HepG2 (cell line): ENCODE measurements around the gene LEPROT. TPM values are rescaled to one million over a fixed set of nuclear protein-coding genes. Genes with fewer than 3 reads are reported as not detected.
A peak's percentile ranks its signal among the peaks of the same experiment; 100 is the strongest.

Experiments
- DMAP1 ChIP-seq: IDR thresholded peaks from 2 replicates; pipeline ENCODE4 v1.6.1; 2016
- FOXK2 ChIP-seq: fragments of 450-650 bp; IDR thresholded peaks from 2 replicates; pipeline ENCODE4 v1.6.1; 2016
- HOXA5 ChIP-seq: sonication (generic); formaldehyde crosslinking; IDR thresholded peaks from 2 replicates; pipeline ENCODE4 v1.4.0; 2020; ENCODE audit warnings: missing genetic modification reagents
- MIER2 ChIP-seq: IDR thresholded peaks from 2 replicates; pipeline ENCODE4 v1.6.1; 2016; ENCODE audit warnings: missing biosample characterization, missing genetic modification reagents
- NFKB2 ChIP-seq: sonication (generic); formaldehyde crosslinking; IDR thresholded peaks from 2 replicates; pipeline ENCODE4 v1.4.0; 2020; ENCODE audit warnings: missing genetic modification reagents, borderline replicate concordance
- RARG ChIP-seq: sonication (generic); formaldehyde crosslinking; IDR thresholded peaks from 2 replicates; pipeline ENCODE4 v1.4.0; 2020; ENCODE audit warnings: low read depth, mild to moderate bottlenecking, missing genetic modification reagents
- SIN3A ChIP-seq: IDR thresholded peaks from 2 replicates; pipeline ENCODE4 v1.6.1; 2011; ENCODE audit warnings: low read depth, mild to moderate bottlenecking, control low read depth, low read length, borderline replicate concordance
- SMARCC2 ChIP-seq: fragments of 450-650 bp; IDR thresholded peaks from 2 replicates; pipeline ENCODE4 v1.6.1; 2017; ENCODE audit warnings: antibody characterized with exemption, mild to moderate bottlenecking
- SMC3 ChIP-seq: IDR thresholded peaks from 2 replicates; pipeline ENCODE4 v1.6.1; 2011; ENCODE audit warnings: low read length, improper control_type of control experiment
- SP1 ChIP-seq, 2 experiments: fragments of 450-650 bp in 1 of 2; sonication (generic) in 1 of 2; formaldehyde crosslinking in 1 of 2; IDR thresholded peaks; 2 replicates each; pipeline versions ENCODE4 v1.4.0 to v1.6.1; 2016 to 2020; ENCODE audit warnings: missing genetic modification reagents in 1 of 2
- SP5 ChIP-seq: IDR thresholded peaks from 2 replicates; pipeline ENCODE4 v1.6.1; 2016; ENCODE audit warnings: low read depth, borderline replicate concordance
- ZBTB10 ChIP-seq: sonication (generic); formaldehyde crosslinking; IDR thresholded peaks from 2 replicates; pipeline ENCODE4 v1.4.0; 2020; ENCODE audit warnings: missing genetic modification reagents, borderline replicate concordance
- ZFX ChIP-seq: sonication (generic); formaldehyde crosslinking; IDR thresholded peaks from 2 replicates; pipeline ENCODE4 v1.4.0; 2020; ENCODE audit warnings: mild to moderate bottlenecking, low read depth, missing genetic modification reagents, moderate library complexity
- ZMYM2 ChIP-seq: sonication (generic); formaldehyde crosslinking; IDR thresholded peaks from 2 replicates; pipeline ENCODE4 v1.8.0; 2022; ENCODE audit warnings: mild to moderate bottlenecking, missing genetic modification reagents
- ZNF407 ChIP-seq: sonication (generic); formaldehyde crosslinking; IDR thresholded peaks from one replicate; pipeline ENCODE4 v1.5.1; 2020; ENCODE audit warnings: mild to moderate bottlenecking, missing genetic modification reagents; ENCODE audit errors: not compliant biosample characterization
- ZNF510 ChIP-seq: sonication (generic); formaldehyde crosslinking; IDR thresholded peaks from 2 replicates; pipeline ENCODE4 v1.4.0; 2020; ENCODE audit warnings: low read depth, mild to moderate bottlenecking, missing genetic modification reagents
- ZNF580 ChIP-seq: IDR thresholded peaks from 2 replicates; pipeline ENCODE4 v1.6.1; 2016; ENCODE audit warnings: low read depth, borderline replicate concordance
- ZNF7 ChIP-seq: IDR thresholded peaks from 2 replicates; pipeline ENCODE4 v1.6.1; 2016; ENCODE audit warnings: missing biosample characterization, missing genetic modification reagents
- ZNF772 ChIP-seq: sonication (generic); formaldehyde crosslinking; IDR thresholded peaks from 2 replicates; pipeline ENCODE4 v1.5.0; 2020; ENCODE audit warnings: mild to moderate bottlenecking, missing genetic modification reagents
- polyA plus RNA-seq, 8 experiments: library from polyadenylated mRNA; depleted of rRNA in 3 of 8; stranded (reverse) in 7 of 8; unstranded in 1 of 8; fragments of >200 nt; fragmentation: Illumina TruSeq in 4 of 8; extraction: Trizol in 4 of 8; gene quantifications; 2 replicates each; pipeline versions ENCODE4 v1.2.1 to v1.2.3, GENCODE V29; 2011 to 2016; ENCODE audit warnings: low read depth in 4 of 8, missing spikeins in 1 of 8, mixed read lengths in 1 of 8; ENCODE audit not compliant: insufficient read depth in 1 of 8
- total RNA-seq, 5 experiments: library from RNA; depleted of rRNA; stranded (reverse); fragments of >200 nt; fragmentation: Illumina TruSeq; extraction: Trizol; gene quantifications; 2 replicates each; pipeline ENCODE4 v1.2.3, GENCODE V29; 2016; ENCODE audit warnings: low read depth in 1 of 5

Gene LEPROT
- total and polyA plus RNA-seq, 2 of the 13 experiments (the other 11 are each of a cell fraction or from before 2014, with no cell fraction given) = 36.8 to 51.4 TPM

GRCh38 chr1:65420590-65421350 lies at the start of gene LEPROT, which contains the start of gene LEPR (continued):
- TF ChIP-seq ZNF407 (CRISPR knock-in tag) = peak; percentile 43
- TF ChIP-seq ZFX = peak; percentile 98
- TF ChIP-seq SMARCC2 = no peak
- peak; percentile 72; the same call in 1 of the 2 replicates for TF ChIP-seq NFKB2 (CRISPR knock-in tag)
- peak; percentile 58; the same call in 1 of the 2 replicates for TF ChIP-seq HOXA5
- TF ChIP-seq FOXK2 = no peak
- no peak for TF ChIP-seq SP1 (IDR thresholded peaks at IDR 0.05)
- 0 out of 2 replicates have a peak, but pooled peaks have one; percentile 29 for TF ChIP-seq SP1 (CRISPR knock-in tag; IDR thresholded peaks at IDR 0.05)
- peak; percentile 68; the same call in 1 of the 2 replicates for TF ChIP-seq ZBTB10 (CRISPR knock-in tag)
- TF ChIP-seq DMAP1 = peak; percentile 82; the same call in 1 of the 2 replicates
- no peak for TF ChIP-seq SMC3
- TF ChIP-seq SP5 (CRISPR knock-in tag) = 0 out of 2 replicates have a peak, but pooled peaks have one; percentile 15
- 0 out of 2 replicates have a peak, but pooled peaks have one; percentile 41 for TF ChIP-seq MIER2 (CRISPR knock-in tag)
- TF ChIP-seq SIN3A = 0 out of 2 replicates have a peak, but pooled peaks have one; percentile 40
- peak; percentile 43; the same call in 1 of the 2 replicates for TF ChIP-seq ZNF772 (CRISPR knock-in tag)
- no peak for TF ChIP-seq ZNF510 (CRISPR knock-in tag)
- TF ChIP-seq ZNF7 (CRISPR knock-in tag) = no peak
- peak; percentile 61; the same call in 1 of the 2 replicates for TF ChIP-seq ZNF580
- TF ChIP-seq RARG (CRISPR knock-in tag) = no peak
- no peak for TF ChIP-seq ZMYM2 (CRISPR knock-in tag)
